ENCODE measurements around the gene SMG7. TPM values are rescaled to one million over a fixed set of nuclear protein-coding genes. Genes with fewer than 3 reads are reported as not detected.

The SMG7 gene
- total RNA-seq, 1 donor = 36.7 TPM

GRCh38 chr1:183433703-183434102, 38.6 kb upstream of the SMG7 start:
- no peak for DNase-seq (ENCODE audit: low read depth)
- no peak overlapping the region for H3K4me3 ChIP-seq (ENCODE audit: low read depth, low read length)
- TF ChIP-seq, protein P1, sequence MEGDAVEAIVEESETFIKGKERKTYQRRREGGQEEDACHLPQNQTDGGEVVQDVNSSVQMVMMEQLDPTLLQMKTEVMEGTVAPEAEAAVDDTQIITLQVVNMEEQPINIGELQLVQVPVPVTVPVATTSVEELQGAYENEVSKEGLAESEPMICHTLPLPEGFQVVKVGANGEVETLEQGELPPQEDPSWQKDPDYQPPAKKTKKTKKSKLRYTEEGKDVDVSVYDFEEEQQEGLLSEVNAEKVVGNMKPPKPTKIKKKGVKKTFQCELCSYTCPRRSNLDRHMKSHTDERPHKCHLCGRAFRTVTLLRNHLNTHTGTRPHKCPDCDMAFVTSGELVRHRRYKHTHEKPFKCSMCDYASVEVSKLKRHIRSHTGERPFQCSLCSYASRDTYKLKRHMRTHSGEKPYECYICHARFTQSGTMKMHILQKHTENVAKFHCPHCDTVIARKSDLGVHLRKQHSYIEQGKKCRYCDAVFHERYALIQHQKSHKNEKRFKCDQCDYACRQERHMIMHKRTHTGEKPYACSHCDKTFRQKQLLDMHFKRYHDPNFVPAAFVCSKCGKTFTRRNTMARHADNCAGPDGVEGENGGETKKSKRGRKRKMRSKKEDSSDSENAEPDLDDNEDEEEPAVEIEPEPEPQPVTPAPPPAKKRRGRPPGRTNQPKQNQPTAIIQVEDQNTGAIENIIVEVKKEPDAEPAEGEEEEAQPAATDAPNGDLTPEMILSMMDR (IDR thresholded peaks at IDR 0.05; ENCODE audit: insufficient read depth, low read depth, low read length) = no peak

GRCh38 chr1:183435497-183435896, 36.8 kb upstream of the SMG7 start:
- TF ChIP-seq, protein P1 (IDR thresholded peaks at IDR 0.05; ENCODE audit: insufficient read depth, low read depth, low read length) = no peak
- no peak for DNase-seq (ENCODE audit: low read depth)
- H3K4me3 ChIP-seq (ENCODE audit: low read depth, low read length) = no peak overlapping the region

GRCh38 chr1:183438060-183438459, 34.2 kb upstream of the SMG7 start:
- no peak overlapping the region for H3K4me3 ChIP-seq (ENCODE audit: low read depth, low read length)
- no peak for DNase-seq (ENCODE audit: low read depth)
- TF ChIP-seq, protein P1 (IDR thresholded peaks at IDR 0.05; ENCODE audit: insufficient read depth, low read depth, low read length) = no peak

- H3K4me3 ChIP-seq (ENCODE audit: low read depth, low read length) = no peak overlapping the region
- DNase-seq (ENCODE audit: low read depth) = no peak
- TF ChIP-seq, protein P1 (IDR thresholded peaks at IDR 0.05; ENCODE audit: insufficient read depth, low read depth, low read length) = no peak
Observed at GRCh38 chr1:183443011-183443410, 29.3 kb upstream of the SMG7 start.

- TF ChIP-seq, protein P1 (IDR thresholded peaks at IDR 0.05; ENCODE audit: insufficient read depth, low read depth, low read length) = no peak
- H3K4me3 ChIP-seq (ENCODE audit: low read depth, low read length) = no peak overlapping the region
- no peak for DNase-seq (ENCODE audit: low read depth)
Observed at GRCh38 chr1:183443466-183443865, 28.8 kb upstream of the SMG7 start.

GRCh38 chr1:183444243-183444642, 28.1 kb upstream of the SMG7 start:
- no peak overlapping the region for H3K4me3 ChIP-seq (ENCODE audit: low read depth, low read length)
- DNase-seq (ENCODE audit: low read depth) = no peak
- TF ChIP-seq, protein P1 (IDR thresholded peaks at IDR 0.05; ENCODE audit: insufficient read depth, low read depth, low read length) = no peak

DNA sequence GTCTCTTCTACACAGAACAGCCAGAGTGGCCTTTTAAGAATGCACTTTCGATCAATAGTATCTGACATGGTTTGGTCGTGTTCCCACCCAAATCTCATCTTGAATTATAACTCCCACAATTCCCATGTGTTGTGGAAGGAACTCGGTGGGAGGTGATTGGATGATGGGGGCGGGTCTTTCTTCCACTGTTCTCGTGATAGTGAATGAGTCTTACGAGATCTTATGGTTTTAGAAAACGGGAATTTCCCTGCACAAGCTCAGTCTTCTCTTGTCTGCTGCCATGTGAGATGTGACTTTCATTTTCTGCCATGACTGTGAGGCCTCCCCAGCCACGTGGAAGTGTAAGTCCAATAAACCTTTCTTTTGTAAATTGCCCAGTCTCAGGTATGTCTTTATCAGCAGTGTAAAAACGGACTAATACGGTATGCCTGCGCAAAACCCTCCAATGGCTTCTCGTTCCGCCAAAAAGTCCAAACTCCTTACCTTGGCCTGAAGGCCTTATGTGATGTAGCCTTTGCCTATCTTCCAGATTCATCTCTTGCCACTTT, 23.0 kb upstream of the SMG7 start:
- TF ChIP-seq, protein P1 (IDR thresholded peaks at IDR 0.05; ENCODE audit: insufficient read depth, low read depth, low read length) = no peak
- H3K4me3 ChIP-seq (ENCODE audit: low read depth, low read length) = no peak overlapping the region
- DNase-seq (ENCODE audit: low read depth) = no peak
